ENCODE results near the gene ATE1.
A peak's percentile ranks its signal among the peaks of the same experiment; 100 is the strongest.
"Not testable (repeated sequence)": the region's sequence is repeated elsewhere in the genome, so short reads cannot be mapped to it uniquely, and the experiment has no call there.

The ATE1 gene

GRCh38 chr10:121930268-121931085 lies 2.6 kb upstream of the ATE1 start:
- DNase-seq (ENCODE audit: low read depth), result not testable (repeated sequence)

DNA sequence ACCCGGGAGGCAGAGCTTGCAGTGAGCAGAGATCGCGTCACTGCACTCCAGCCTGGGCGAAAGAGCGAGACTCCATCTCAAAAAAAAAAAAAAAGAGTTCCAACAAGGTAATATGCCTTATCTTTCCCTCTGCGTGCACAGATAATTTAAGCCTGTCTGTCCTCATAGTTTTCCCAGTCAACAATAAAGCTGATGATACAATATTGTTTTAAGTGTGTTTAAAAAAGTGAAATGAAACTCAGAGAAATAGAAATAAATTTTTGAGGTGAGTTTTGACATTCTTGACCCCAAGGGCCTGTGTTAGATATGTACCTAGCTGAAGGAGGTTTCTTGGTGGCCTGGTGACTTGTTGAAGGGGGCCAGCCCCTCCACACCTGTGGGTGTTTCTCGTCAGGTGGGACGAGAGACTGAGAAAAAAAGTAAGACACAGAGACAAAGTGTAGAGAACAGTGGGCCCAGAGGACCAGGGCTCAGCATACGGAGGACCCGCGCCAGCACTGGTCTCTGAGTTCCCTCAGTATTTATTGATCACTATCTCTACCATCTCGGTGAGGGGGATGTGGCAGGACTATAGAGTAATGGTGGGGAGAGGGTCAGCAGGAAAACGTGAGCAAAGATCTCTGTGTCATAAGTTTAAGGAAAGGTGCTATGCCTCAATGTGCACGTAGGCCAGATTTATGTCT lies 1.9 kb upstream of the ATE1 start:
- DNase-seq (ENCODE audit: low read depth), result not testable (repeated sequence)

GRCh38 chr10:121928528-121928884 lies 675 bp upstream of the ATE1 start:
- no peak for DNase-seq (ENCODE audit: low read depth)

GRCh38 chr10:121927318-121927840 lies 452 bp downstream of the ATE1 start:
- no peak for DNase-seq (ENCODE audit: low read depth)

GRCh38 chr10:121926671-121927317 lies 1.0 kb downstream of the ATE1 start:
- no peak for DNase-seq (ENCODE audit: low read depth)

DNA sequence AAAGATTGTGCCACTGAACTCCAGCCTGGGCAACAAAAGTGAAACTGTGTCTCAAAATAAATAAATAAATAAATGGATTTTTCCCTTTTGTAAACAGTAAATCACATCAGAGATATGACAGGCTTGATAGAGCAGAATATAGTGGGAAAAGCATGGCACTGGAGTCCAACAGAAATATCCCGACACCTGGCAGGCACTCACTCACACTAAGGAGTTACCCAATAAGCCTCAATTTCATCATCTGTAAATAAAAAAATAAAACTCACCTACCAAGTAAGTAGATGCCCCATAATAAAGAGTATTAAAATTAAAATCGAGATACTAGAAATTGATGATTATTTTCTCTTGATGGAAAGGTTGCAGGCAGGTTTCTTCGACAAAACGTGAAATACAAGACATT lies 1.7 kb downstream of the ATE1 start:
- no peak for DNase-seq (ENCODE audit: low read depth)

- no peak for DNase-seq (ENCODE audit: low read depth)
Measured at GRCh38 chr10:121921238-121921931, 6.4 kb downstream of the ATE1 start.

- no peak for DNase-seq (ENCODE audit: low read depth)
Measured at GRCh38 chr10:121919666-121920065, 8.2 kb downstream of the ATE1 start.

GRCh38 chr10:121918800-121919199 lies 9.0 kb downstream of the ATE1 start:
- DNase-seq (ENCODE audit: low read depth), result not testable (repeated sequence)

DNA sequence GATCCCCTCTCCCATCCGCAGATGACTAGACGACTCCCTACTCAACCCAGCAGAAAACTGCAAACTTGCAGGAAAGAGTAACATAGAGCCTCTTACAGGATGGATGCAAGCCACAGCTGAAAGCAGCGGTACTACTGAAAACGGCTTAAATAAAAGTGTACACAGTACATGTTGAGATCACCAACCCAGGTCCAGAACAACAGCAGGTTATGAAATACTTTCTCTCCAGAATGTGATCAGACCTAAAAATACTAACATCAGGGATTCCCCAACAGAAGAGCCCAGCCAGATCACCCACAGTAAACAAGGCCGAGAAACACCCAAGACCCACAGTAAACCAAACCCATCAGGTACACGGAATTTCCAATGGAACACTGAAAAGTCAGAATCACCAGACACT lies 13.2 kb downstream of the ATE1 start:
- DNase-seq (ENCODE audit: low read depth), result no peak

- DNase-seq (ENCODE audit: low read depth), result no peak
Measured at GRCh38 chr10:121911421-121911697, 16.5 kb downstream of the ATE1 start.

GRCh38 chr10:121910673-121911420 lies 17.0 kb downstream of the ATE1 start:
- DNase-seq (ENCODE audit: low read depth), result no peak

GRCh38 chr10:121904888-121905287 lies 22.9 kb downstream of the ATE1 start:
- DNase-seq (ENCODE audit: low read depth), result no peak

- DNase-seq (ENCODE audit: low read depth), result no peak
Measured at GRCh38 chr10:121900443-121901174, 27.2 kb downstream of the ATE1 start.

GRCh38 chr10:121899727-121900126 lies 28.1 kb downstream of the ATE1 start:
- no peak for DNase-seq (ENCODE audit: low read depth)

DNA sequence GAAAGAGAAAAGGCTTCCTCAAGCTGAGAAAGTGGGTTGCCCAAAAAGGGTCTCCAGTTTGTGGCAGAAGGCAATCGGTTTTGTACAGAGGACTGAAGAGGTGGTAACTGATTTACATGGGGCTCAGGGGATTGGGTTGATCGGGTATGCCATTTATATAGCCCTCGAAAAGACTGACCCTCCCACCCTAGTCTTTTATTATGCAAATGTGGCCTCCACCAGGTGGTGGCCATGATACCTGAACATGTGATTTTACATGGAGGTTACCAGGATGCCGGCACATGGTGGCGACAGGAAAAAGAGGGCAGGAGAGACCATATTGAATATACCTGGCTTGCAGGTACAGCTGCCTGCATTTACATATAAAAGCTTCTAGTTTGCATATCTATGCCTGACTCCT lies 36.7 kb downstream of the ATE1 start:
- DNase-seq (ENCODE audit: low read depth), result no peak

DNA sequence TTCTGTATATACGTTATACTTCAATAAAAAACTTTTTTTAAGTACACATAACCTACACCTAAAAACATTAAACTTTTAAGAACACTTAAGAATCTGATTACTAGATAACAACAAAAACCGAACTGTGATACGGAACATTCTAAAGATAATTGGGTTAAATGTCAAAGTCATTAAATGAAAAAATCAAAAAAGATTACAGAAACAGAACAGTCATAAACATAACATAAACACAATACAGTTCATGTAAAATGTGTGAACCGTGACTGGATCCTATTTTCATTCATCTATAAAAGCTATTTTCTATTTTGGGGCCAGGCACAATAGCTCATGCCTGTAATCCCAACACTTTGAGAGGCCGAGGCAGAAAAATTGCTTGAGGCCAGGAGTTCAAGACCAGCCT lies 38.6 kb downstream of the ATE1 start:
- no peak for DNase-seq (ENCODE audit: low read depth)

DNA sequence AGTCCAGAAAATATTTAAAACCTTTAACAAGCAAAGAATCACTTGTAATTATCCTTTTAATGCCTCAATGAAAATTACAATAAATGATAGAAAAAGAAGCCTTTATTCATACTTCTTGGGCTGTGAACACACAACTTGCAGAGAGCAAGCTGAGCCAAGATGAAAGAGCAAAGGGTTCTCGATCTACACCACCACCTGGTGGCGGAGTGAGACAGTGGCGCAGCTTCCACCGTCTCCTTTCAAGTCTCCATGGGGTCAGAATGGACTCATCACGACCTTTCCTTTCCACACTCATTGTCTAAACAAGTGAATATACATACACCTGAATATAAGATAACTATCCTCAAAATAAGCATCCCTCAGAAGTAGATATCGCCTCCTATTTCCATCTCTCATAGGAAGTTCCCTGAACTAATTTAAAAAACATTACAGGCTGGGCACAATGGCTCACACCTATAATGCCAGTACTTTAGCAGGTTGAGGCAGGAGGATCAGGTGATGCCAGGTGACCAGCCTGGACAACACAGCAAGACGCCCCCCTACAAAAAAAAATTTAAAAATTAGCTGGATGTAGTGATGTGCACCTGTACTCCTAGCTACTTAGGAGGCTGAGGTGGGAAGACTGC lies 40.7 kb downstream of the ATE1 start:
- peak; percentile 2 for DNase-seq (ENCODE audit: low read depth)

DNA sequence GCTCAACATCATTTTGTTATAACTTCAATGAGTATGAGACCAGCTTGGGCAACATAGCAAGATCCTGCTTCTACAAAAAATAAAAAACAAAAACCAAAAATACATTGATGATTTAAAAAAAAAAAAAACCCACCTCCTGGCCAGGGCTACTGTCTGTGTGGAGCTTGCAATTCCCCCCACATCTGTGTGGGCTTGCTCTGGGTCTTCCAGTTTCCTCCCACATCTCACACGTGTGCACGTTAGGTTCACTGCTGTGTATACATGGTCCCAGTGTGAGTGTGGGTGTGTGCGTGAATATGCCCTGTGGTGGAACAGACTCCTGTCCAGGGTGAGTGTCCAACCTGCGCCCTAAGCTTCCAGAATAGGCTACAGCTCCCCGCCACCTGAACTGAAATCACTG lies 41.6 kb downstream of the ATE1 start:
- DNase-seq (ENCODE audit: low read depth), result no peak

DNA sequence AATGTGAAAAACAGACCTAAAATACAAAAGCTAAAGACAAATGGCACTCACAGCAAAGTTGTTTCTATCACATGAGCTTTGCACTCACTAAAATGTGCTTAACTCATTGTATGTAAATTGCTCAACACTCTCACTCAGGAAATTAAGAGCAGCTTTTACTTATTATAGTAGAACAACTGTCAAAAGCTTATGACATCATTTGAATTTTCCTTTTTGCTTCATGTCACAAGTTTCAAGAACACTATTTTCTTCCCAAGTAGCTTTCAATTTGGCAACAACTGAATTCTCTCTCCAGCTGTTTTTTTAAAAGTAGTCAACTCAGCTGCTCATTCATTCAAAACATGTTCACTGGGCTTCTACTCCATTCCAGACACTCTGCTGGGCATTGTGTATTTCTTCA lies 46.9 kb downstream of the ATE1 start:
- no peak for DNase-seq (ENCODE audit: low read depth)

GRCh38 chr10:121879476-121879875 lies 48.4 kb downstream of the ATE1 start:
- DNase-seq (ENCODE audit: low read depth), result no peak

All from activated T-helper 1 cell treated with Interleukin-2 at 50 U/mL for 16 hours (primary cell).